Measurements from ENCODE around the gene DNASE1L3. TPM values are rescaled to one million over a fixed set of nuclear protein-coding genes. Genes with fewer than 3 reads are reported as not detected.

Gene DNASE1L3
- polyA plus RNA-seq, 1 donor = 56.2 TPM

DNA sequence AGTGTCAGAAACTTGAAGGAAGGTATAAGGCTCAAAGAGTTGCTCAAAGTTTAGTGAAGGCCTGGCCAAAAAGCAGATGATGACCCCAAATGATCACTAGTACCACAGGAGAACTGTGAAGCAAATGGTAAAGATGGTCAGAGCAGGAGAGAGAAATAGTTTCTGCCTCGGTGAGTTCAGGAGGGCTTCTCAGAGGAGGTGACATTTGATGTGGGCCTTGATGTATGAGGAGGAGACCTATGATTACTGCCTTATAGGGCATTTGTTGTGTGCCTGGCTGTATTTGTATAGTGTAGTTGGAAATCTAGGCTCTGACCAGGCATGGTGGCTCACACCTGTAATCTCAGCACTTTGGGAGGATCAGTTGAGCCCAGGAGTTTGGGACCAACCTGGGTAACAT, 50.4 kb downstream of the DNASE1L3 start:
- Histone ChIP-seq H3K36me3 (ENCODE audit: control insufficient read depth, insufficient read depth, low read length) (peaks cover 96% of the 10 kb centered on the region), H3K4me3 (ENCODE audit: low read length) (no peak overlapping the region), H3K27me3 (ENCODE audit: control insufficient read depth, insufficient read depth, low read length) (no peaks in the 10 kb centered on the region), H3K9me3 (ENCODE audit: control insufficient read depth, low read depth, low read length) (no peaks in the 10 kb centered on the region), H3K27ac (ENCODE audit: low read length) (no peak overlapping the region), H3K4me1 (ENCODE audit: control insufficient read depth, insufficient read depth, low read length) (peaks cover 17% of the 10 kb centered on the region)
- no peak for DNase-seq
- no CpG with 5 or more reads among the region's 1 CpG for WGBS (ENCODE audit: insufficient coverage, low lambda C conversion rate)

DNA sequence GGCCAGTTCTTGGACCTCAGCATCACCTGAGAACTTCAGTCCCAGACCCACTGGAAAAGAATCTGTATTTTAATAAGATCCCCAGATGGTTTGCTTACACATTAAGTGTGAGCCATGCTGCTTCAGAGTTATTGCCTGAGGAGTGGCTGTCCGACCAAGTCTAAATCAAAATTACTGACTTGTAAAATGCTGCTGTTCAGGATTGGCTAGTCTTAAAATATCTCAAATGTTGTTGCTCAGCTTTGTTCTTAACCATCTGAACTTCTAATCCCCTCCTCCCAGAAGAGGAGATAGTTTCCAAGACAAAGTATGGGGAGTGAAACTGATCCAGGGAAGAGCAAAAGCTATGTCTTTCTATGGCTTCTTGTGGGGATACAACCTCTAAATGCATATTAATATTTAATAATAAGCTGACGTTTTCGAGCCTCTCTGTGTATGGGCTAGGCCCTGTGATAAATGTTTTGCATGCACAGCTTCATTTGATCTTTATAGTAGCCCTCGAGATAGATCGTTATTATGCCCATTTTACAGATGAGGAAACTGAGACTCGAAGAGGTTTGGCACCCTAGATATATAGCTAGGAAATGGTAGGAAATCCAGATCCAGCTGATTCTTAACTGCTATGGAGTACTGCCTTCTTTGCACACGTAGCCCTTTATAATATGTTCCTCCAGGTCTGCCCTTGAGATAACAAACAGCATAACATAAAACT, 52.2 kb downstream of the DNASE1L3 start:
- no CpG with 5 or more reads among the region's 7 CpGs for WGBS (ENCODE audit: insufficient coverage, low lambda C conversion rate)
- Histone ChIP-seq H3K27ac (ENCODE audit: low read length) (no peak overlapping the region), H3K27me3 (ENCODE audit: control insufficient read depth, insufficient read depth, low read length) (no peaks in the 10 kb centered on the region), H3K9me3 (ENCODE audit: control insufficient read depth, low read depth, low read length) (no peaks in the 10 kb centered on the region), H3K4me3 (ENCODE audit: low read length) (no peak overlapping the region), H3K36me3 (ENCODE audit: control insufficient read depth, insufficient read depth, low read length) (peaks cover 92% of the 10 kb centered on the region), H3K4me1 (ENCODE audit: control insufficient read depth, insufficient read depth, low read length) (peaks cover 6% of the 10 kb centered on the region)
- no peak for DNase-seq

DNA sequence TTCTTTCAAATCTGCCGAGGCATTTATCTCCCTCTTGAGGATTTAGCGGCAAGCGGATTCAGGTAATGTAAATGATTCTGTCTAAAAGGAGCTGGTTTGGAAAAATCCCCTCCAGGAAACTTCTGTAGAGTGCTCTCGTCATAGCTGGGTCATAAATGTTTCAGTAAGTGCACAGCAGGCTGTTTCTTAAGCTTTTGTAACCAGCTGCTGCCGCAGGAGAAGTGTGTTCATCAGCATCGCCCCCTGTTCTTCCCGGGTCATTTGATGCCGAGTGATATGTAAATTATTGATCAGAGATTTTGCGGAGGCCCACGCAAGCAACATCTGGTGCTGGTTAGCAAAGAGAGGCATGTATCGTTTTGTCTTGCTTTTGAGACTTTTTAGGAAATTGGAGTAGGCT, 53.1 kb downstream of the DNASE1L3 start:
- Histone ChIP-seq H3K9me3 (ENCODE audit: control insufficient read depth, low read depth, low read length) (no peaks in the 10 kb centered on the region), H3K27me3 (ENCODE audit: control insufficient read depth, insufficient read depth, low read length) (no peaks in the 10 kb centered on the region), H3K27ac (ENCODE audit: low read length) (no peak overlapping the region), H3K36me3 (ENCODE audit: control insufficient read depth, insufficient read depth, low read length) (peaks cover 92% of the 10 kb centered on the region), H3K4me3 (ENCODE audit: low read length) (no peak overlapping the region), H3K4me1 (ENCODE audit: control insufficient read depth, insufficient read depth, low read length) (peaks cover 4% of the 10 kb centered on the region)
- WGBS (ENCODE audit: insufficient coverage, low lambda C conversion rate) = no CpG with 5 or more reads among the region's 11 CpGs
- no peak for DNase-seq

DNA sequence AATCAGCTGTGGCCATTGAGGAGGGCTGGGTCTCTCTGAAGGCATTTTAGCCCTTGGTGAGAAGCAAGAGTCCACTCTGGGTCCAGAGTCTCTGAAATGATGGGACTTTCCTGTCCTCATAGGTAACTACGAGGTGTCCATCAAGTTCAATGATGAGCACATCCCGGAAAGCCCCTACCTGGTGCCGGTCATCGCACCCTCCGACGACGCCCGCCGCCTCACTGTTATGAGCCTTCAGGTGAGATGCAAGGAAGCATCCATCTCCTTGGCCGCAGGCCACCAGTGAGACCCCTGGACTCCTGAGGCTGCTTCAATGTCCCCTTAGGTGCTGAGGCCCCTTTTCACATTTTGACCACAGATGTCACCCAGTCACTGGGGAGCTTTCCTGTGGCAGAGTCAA, 54.9 kb downstream of the DNASE1L3 start:
- no peak for DNase-seq
- Histone ChIP-seq H3K4me1 (ENCODE audit: control insufficient read depth, insufficient read depth, low read length) (peaks cover 4% of the 10 kb centered on the region), H3K4me3 (ENCODE audit: low read length) (no peak overlapping the region), H3K36me3 (ENCODE audit: control insufficient read depth, insufficient read depth, low read length) (peaks cover 92% of the 10 kb centered on the region), H3K27me3 (ENCODE audit: control insufficient read depth, insufficient read depth, low read length) (no peaks in the 10 kb centered on the region), H3K9me3 (ENCODE audit: control insufficient read depth, low read depth, low read length) (no peaks in the 10 kb centered on the region), H3K27ac (ENCODE audit: low read length) (no peak overlapping the region)
- no CpG with 5 or more reads among the region's 10 CpGs for WGBS (ENCODE audit: insufficient coverage, low lambda C conversion rate)

DNA sequence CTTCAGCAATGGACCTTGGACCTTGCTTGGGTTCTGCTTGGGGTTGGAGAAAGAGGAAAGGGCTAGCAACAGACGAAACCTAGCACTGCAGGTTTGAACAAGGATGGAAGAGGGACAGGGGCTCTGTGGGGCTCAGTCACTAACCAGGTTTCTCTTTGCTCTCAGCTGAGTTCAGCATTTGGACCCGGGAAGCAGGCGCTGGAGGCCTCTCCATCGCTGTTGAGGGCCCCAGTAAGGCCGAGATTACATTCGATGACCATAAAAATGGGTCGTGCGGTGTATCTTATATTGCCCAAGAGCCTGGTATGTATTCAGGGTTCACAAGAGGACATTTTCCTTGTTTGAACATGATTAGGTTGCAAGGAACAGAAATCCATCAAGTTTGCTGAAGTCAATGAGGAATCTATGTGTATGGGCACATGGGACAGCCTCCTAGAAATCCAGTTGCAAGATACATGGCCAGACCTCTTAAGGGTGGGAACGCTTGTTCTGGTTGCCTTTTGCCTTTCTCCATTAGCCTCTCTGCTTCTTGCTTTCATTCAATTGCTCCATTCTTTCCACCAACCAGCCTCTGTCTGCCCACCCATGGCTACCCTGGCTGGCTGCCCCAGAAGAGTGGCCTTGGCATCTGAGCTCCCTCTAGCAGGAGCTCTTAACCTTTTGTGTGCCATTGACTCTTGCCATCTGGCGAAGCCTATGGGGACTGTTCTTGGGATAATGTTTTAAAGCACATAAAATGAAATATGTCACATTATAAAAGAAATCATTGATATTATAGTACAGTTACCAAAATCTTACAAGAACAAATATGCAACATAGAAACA, 55.9 kb downstream of the DNASE1L3 start:
- Histone ChIP-seq H3K36me3 (ENCODE audit: control insufficient read depth, insufficient read depth, low read length) (peaks cover 93% of the 10 kb centered on the region), H3K4me1 (ENCODE audit: control insufficient read depth, insufficient read depth, low read length) (peaks cover 4% of the 10 kb centered on the region), H3K9me3 (ENCODE audit: control insufficient read depth, low read depth, low read length) (no peaks in the 10 kb centered on the region), H3K27ac (ENCODE audit: low read length) (peak overlapping the region; percentile 52), H3K27me3 (ENCODE audit: control insufficient read depth, insufficient read depth, low read length) (no peaks in the 10 kb centered on the region), H3K4me3 (ENCODE audit: low read length) (no peak overlapping the region)
- WGBS (ENCODE audit: insufficient coverage, low lambda C conversion rate) = no CpG with 5 or more reads among the region's 10 CpGs
- peak; percentile 63 to 83 for DNase-seq

DNA sequence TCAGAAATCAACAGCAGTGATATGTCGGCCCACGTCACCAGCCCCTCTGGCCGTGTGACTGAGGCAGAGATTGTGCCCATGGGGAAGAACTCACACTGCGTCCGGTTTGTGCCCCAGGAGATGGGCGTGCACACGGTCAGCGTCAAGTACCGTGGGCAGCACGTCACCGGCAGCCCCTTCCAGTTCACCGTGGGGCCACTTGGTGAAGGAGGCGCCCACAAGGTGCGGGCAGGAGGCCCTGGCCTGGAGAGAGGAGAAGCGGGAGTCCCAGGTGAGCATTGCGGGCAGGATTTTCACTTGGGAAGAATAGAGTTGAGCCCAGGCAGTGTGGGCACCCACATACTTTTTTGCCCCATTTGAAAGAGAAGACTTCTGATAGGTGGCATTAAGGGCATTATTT, 57.4 kb downstream of the DNASE1L3 start:
- no peak overlapping the region for H3K27ac ChIP-seq (ENCODE audit: low read length)
- no peak for DNase-seq
- WGBS (ENCODE audit: insufficient coverage, low lambda C conversion rate) = no CpG with 5 or more reads among the region's 16 CpGs
- H3K27me3 ChIP-seq (ENCODE audit: control insufficient read depth, insufficient read depth, low read length) = no peaks in the 10 kb centered on the region
- H3K36me3 ChIP-seq (ENCODE audit: control insufficient read depth, insufficient read depth, low read length) = peaks cover 93% of the 10 kb centered on the region
- H3K9me3 ChIP-seq (ENCODE audit: control insufficient read depth, low read depth, low read length) = no peaks in the 10 kb centered on the region
- H3K4me3 ChIP-seq (ENCODE audit: low read length) = no peak overlapping the region
- H3K4me1 ChIP-seq (ENCODE audit: control insufficient read depth, insufficient read depth, low read length) = peaks cover 4% of the 10 kb centered on the region

DNA sequence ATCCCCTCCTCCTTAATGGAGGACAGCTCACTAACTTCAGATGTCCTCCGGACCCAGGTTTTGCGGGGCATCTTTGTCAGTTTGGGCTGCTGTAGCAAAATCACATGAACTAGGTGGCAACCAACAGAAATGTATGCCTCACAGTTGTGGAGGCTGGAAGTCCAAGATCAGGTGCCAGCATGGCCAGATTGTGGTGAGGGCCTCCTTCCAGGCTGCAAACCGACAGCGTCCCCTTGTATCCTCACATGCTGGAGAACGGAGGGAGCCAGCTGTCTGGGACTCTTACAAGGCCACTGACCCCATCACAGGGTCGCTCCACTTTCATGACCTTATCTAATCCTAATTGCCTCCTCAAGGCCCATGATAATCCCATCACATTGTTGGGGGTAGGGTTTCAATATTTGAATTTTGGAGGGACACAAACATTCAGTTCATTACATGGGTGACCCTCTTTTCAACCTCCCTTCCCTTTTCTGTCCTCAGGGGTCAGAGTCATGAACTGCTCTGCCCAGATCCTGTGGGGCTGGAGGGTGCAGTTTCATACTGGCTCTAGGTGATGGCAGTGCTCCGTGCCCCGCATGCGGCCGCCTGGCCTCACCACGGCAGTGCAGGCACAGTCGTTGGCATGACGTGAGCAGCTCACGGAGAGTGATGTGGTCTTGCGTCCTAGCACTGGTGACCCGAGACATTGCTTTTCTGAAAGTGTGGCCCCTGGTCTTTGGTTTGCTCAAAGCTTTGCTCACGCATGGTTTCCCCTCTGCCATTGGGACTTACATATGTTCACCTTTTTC, 58.4 kb downstream of the DNASE1L3 start:
- no peak overlapping the region for H3K4me3 ChIP-seq (ENCODE audit: low read length)
- no peaks in the 10 kb centered on the region for H3K9me3 ChIP-seq (ENCODE audit: control insufficient read depth, low read depth, low read length)
- no peak for DNase-seq
- 100% methylated on average over 1 of the region's 17 CpGs for WGBS (ENCODE audit: insufficient coverage, low lambda C conversion rate)
- H3K27ac ChIP-seq (ENCODE audit: low read length) = no peak overlapping the region
- peaks cover 4% of the 10 kb centered on the region for H3K4me1 ChIP-seq (ENCODE audit: control insufficient read depth, insufficient read depth, low read length)
- H3K27me3 ChIP-seq (ENCODE audit: control insufficient read depth, insufficient read depth, low read length) = no peaks in the 10 kb centered on the region
- H3K36me3 ChIP-seq (ENCODE audit: control insufficient read depth, insufficient read depth, low read length) = peaks cover 93% of the 10 kb centered on the region

DNA sequence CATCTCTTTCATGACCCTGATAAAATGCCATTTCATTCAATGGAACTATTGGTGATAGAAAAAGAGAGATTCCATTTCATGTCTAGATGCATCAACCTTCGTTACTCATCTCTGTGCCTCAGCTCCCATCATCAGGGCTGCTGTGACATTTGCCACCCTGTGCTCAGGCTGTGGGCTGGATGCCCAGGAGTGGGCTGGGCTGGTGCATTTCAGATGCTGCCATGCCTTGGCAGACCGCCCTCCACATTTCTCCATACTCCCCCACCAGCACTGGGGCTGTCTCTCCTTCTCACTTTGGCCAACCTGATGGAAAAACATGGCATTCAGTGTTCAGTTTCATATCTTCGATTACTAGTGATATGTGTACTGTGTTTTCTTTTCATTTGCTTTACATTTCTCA, 59.1 kb downstream of the DNASE1L3 start:
- no peak overlapping the region for H3K27ac ChIP-seq (ENCODE audit: low read length)
- no peaks in the 10 kb centered on the region for H3K9me3 ChIP-seq (ENCODE audit: control insufficient read depth, low read depth, low read length)
- WGBS (ENCODE audit: insufficient coverage, low lambda C conversion rate) = 100% methylated on average over 1 of the region's 3 CpGs
- peaks cover 4% of the 10 kb centered on the region for H3K4me1 ChIP-seq (ENCODE audit: control insufficient read depth, insufficient read depth, low read length)
- DNase-seq = no peak
- peaks cover 94% of the 10 kb centered on the region for H3K36me3 ChIP-seq (ENCODE audit: control insufficient read depth, insufficient read depth, low read length)
- no peaks in the 10 kb centered on the region for H3K27me3 ChIP-seq (ENCODE audit: control insufficient read depth, insufficient read depth, low read length)
- H3K4me3 ChIP-seq (ENCODE audit: low read length) = no peak overlapping the region

DNA sequence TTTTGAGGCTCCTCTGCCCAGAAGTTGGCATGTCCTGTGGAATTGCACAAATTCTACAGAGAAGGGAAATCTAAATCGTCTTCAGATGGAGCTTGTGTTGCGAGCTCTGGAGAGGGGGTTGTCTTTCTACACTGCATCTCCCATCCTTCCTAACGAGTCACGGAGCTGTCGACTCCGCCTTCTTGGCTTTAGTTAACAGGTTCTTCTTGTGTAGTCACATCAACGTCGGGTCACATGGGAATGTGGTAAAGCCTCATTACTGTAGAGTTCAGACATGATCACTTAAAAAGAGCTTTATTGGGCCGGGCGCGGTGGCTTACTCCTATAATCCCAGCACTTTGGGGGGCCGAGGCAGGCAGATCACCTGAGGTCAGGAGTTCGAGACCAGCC, 60.0 kb downstream of the DNASE1L3 start:
- no peak overlapping the region for H3K4me3 ChIP-seq (ENCODE audit: low read length)
- H3K36me3 ChIP-seq (ENCODE audit: control insufficient read depth, insufficient read depth, low read length) = peaks cover 94% of the 10 kb centered on the region

DNA sequence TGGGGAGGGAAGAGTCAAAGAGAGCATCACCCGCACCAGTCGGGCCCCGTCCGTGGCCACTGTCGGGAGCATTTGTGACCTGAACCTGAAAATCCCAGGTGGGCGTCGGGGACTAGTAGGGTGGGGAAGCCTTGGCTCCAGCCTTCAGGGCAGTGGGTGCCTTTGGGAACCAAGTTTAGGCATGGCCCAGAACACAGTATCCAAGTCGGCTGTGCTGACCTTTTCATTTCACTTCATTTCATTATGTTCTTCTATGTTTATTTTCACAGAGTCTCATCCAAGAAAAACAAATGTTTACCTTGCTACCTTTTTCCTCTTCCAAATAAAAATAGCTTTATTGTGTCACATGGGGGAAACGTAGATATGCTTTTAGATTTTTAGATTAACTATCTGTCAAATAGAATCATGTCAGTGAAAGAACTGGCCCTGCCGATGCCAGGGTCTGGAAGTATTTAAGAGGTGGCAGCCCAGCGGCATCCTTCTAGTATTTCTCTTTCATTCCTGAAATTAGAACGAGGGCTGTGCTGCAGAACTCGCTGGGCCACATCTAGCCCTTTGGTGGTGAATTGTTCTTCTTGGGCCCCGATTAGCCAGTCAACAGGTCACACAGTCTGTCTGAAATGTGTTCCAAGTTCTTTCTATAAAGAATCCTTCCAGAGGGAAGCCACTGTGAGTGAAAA, 60.5 kb downstream of the DNASE1L3 start:
- Histone ChIP-seq H3K27ac (ENCODE audit: low read length) (no peak overlapping the region), H3K4me1 (ENCODE audit: control insufficient read depth, insufficient read depth, low read length) (peaks cover 4% of the 10 kb centered on the region), H3K36me3 (ENCODE audit: control insufficient read depth, insufficient read depth, low read length) (peaks cover 96% of the 10 kb centered on the region), H3K27me3 (ENCODE audit: control insufficient read depth, insufficient read depth, low read length) (no peaks in the 10 kb centered on the region), H3K4me3 (ENCODE audit: low read length) (no peak overlapping the region), H3K9me3 (ENCODE audit: control insufficient read depth, low read depth, low read length) (no peaks in the 10 kb centered on the region)
- WGBS (ENCODE audit: insufficient coverage, low lambda C conversion rate) = 90% methylated on average over 2 of the region's 14 CpGs
- no peak for DNase-seq

More for the DNA sequence above, 60.0 kb downstream of the DNASE1L3 start:
- 70% methylated on average over 2 of the region's 13 CpGs for WGBS (ENCODE audit: insufficient coverage, low lambda C conversion rate)
- Histone ChIP-seq H3K27me3 (ENCODE audit: control insufficient read depth, insufficient read depth, low read length) (no peaks in the 10 kb centered on the region), H3K9me3 (ENCODE audit: control insufficient read depth, low read depth, low read length) (no peaks in the 10 kb centered on the region), H3K27ac (ENCODE audit: low read length) (no peak overlapping the region), H3K4me1 (ENCODE audit: control insufficient read depth, insufficient read depth, low read length) (peaks cover 4% of the 10 kb centered on the region)
- DNase-seq = no peak

All from large intestine (tissue), 3 donors.